A549 treated with AZD9567 at 1 μM for 4 hours (cell line): ENCODE results near the gene CDKN2D. TPM values are rescaled to one million over a fixed set of nuclear protein-coding genes. Genes with fewer than 3 reads are reported as not detected.

Experiments used
- total RNA-seq: library from RNA; stranded (reverse); fragments of 200-300 nt; extraction: Qiagen RNA extraction; gene quantifications from 5 replicates; pipeline ENCODE4 v1.2.3, GENCODE V29; 2022; ENCODE audit not compliant: insufficient read depth

CDKN2D gene
- 2.0 to 8.7 TPM (median 7.2 TPM) in 5 replicates for total RNA-seq

DNA sequence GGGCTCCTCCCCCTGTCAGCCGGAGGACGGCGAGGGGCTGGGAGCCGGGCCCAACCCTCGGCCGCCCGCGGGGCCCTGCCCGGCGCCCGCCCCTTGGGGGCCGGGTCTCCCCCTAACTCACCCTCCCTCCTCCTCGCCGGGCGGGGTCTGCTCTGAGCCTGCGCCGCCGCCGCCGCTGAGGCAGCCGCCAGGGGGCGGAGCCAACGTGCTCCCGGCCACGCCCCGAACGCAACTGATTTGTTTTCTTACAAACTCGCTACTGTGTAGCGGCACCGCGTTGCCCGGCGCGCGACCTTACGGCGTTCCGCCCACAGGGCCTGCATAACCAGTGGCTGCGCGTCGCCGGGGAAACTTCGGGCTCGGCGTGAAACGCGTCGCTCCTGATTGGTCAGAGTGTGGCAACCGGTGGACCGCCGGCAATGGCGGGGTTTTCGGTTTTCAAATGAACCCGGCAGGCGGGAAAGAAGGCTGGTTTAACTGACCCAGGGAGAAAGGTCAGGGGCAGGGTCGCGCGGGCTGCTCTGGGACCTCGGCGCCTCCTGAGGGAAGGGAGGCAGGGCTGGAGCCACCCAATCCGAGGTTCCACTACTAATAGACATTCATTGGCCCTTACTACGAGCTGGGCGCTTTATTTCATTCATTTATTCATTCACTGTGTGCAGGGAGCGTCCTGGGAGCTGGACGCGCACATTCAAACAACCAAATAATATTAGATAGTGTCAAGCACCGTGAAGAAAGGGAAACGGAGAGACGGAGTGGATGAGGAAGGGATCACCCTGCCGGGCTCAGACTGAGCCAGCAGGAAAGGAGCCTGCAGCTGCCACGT lies at the start of gene CDKN2D:
TSS of gene CDKN2D (minus strand) at position 154 of the 826 bp plus-strand sequence. CDS start 326 bp downstream, outside the sequence.

DNA sequence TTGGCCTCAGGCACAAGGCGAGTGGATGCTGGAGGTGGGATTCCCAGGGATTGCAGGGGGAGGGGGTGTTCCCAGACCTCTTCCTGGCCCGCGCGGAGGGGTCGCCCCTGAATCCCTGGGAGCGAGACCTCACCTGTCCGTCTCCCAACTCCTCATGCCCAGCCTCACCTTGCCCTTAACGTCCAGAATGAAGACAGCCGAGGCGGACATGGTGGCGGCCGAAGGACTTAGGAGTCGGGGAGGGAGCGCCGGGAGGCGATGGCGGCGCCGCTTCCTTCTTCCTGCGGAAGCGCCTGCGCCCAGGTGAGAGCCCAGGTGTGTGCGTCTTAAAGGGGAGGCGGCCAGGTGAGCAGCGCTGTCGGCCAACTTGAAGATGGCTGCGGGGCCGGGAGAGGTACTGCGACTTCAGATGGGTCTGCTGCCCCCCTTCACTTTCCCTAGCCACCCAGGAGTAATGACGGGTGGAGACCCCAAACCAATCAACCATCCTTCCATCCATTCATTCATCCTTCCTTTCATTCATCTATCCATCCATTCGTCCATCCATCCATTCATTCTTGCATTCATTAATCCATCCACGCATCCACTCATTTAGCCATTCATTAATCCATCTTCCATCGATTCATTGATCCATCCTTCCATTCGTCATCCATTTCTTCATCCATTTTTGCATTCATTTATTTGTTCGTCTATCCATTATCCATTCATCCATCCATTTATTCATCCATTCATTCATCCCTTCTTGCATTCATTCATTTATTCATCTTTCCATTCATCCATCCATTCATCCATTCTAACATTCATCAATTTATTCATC lies 18.5 kb upstream of the CDKN2D start, which contains the start of gene AP1M2:
TSS of gene AP1M2 (minus strand) at position 291 of the 817 bp plus-strand sequence. CDS start at position 210, 81 bp downstream.

DNA sequence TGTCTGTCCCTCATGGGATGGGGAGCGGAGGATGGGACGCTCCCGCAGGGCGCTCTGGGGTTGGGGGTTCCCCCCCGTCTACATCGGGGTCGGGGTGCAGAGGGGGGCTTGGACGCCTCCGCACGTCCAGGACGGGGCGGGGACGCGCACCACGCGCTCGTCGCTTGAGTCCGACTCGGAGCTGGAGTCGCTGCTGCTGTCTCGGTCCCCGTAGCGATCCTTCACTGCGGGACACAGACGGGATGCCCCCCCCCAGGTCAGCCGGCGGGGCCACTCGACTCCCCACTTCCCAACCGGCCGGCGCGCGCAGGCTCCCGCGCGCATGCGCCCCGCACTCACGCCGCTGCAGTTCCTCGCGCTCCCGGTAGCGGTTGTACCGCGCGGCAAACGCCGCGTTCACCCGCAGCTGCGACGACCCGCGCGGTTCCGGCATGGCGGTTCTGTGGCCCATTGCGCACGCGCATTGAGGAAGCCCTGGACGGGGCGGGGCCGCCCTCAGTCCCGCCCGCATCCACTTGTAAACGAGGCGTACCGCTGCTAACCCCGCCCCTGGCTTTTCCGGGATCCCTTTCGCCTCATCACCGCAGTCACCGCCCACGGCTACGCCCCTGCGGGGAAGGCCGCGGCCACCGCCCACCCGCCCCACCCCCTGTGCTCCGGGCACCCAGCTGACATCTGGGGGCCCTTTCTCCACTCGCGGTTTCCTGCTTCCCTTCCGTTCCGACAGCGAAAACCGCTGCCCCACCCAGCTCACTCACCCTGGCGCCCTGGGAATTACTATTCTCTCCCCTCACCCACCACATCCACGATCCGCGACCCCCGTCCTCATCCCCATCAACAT lies 3.0 kb downstream of the CDKN2D start, which contains the start of gene KRI1:
TSS of gene KRI1 (minus strand) at position 444 of the 841 bp plus-strand sequence. CDS start at position 433, 11 bp downstream.

DNA sequence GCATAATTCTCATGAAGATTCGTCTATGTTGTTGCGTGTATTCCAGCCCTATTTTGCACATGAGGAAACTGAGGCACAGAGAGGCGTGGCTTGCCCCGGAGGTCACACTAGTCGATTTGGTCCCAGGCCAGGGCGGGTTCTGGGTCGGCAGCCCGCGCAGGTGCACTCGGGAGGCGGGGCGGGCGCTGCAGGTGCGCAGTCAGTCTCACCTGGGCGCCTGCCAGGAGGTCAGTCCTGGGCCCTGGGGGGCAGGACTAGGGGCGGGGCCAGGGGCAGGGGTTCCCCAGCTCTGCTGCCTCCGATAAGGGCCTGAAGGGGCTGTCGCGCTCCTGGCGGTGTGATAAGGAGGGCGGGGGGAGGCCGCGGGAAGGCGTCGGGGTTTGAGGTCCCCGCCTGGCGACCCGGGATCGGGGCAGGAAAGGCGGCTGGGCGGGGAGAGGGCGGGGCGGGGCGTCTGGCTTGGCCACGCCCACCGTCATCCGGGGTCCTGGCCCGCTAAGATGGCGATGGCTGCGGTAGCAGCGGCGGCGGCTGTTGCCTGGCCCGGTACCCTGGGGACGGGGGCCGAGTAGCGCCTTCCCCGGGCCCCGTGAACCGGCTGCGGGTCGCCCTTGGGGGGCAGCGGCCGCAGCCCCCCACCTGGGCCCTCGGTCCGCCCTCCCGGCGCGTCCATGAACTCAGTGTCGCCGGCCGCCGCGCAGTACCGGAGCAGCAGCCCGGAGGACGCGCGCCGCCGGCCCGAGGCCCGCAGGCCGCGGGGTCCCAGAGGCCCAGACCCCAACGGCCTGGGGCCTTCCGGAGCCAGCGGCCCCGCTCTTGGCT lies 25.1 kb downstream of the CDKN2D start, which contains the start of gene ATG4D:
TSS of gene ATG4D (plus strand) at position 485 of the 822 bp plus-strand sequence. CDS start at position 672, 187 bp downstream.

DNA sequence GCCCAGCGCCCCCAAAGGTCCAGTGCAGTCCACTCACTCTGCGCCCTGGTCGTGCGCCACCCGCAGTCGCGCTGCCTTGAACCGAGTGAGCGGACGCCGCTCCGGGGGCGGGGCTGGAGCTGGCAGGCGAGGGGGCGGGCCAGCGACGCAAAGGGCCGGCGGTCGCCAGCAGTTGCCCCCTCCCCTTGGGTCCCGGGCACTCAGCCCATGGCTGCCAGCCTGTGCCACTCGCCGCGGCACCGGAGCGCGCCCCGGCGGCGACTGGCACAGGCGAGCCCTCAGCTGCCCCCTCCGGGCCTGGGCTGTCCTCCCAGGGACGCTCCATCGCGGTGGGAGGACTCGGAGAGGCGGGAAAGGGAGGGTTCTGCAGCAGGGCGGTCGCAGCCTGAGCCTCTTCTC lies 51.4 kb downstream of the CDKN2D start, which contains the start of gene S1PR5:
TSS of gene S1PR5 (minus strand) at position 87 of the 399 bp plus-strand sequence. CDS start 2,436 bp downstream, outside the sequence.

Other genes with a start within 250 kb of the CDKN2D start
- 20.7 to 30.9 TPM (median 30.4 TPM) in 5 replicates for gene RAVER1, start 235.4 kb downstream of the CDKN2D start, total RNA-seq
- 7.2 to 9.2 TPM (median 9.2 TPM) in 5 replicates for gene ICAM3, start 229.4 kb downstream of the CDKN2D start, total RNA-seq
- 27.8 to 50.4 TPM (median 45.6 TPM) in 5 replicates for gene TYK2, start 188.4 kb downstream of the CDKN2D start, total RNA-seq
- 140 to 202 TPM (median 189 TPM) in 5 replicates for gene CDC37, start 165.4 kb downstream of the CDKN2D start, total RNA-seq
- 2.5 to 4.2 TPM (median 3.8 TPM) in 5 replicates for gene PDE4A, start 148.4 kb downstream of the CDKN2D start, total RNA-seq
- gene KEAP1, start 65.6 kb downstream of the CDKN2D start, total RNA-seq = 48.2 to 57.6 TPM (median 51.6 TPM) in 5 replicates
- gene S1PR5, start 51.5 kb downstream of the CDKN2D start, total RNA-seq = 1.5 to 2.4 TPM (median 1.9 TPM) in 5 replicates
- 21.6 to 27.9 TPM (median 22.2 TPM) in 5 replicates for gene ATG4D, start 25.1 kb downstream of the CDKN2D start, total RNA-seq
- 17.0 to 19.5 TPM (median 17.9 TPM) in 5 replicates for gene KRI1, start 3.0 kb downstream of the CDKN2D start, total RNA-seq
- gene AP1M2, start 18.3 kb upstream of the CDKN2D start, total RNA-seq = 12.1 to 49.7 TPM (median 42.2 TPM) in 5 replicates
- gene SLC44A2, start 56.6 kb upstream of the CDKN2D start, total RNA-seq = 5.9 to 23.2 TPM (median 7.5 TPM) in 5 replicates
- gene ILF3, start 85.4 kb upstream of the CDKN2D start, total RNA-seq = 133 to 177 TPM (median 167 TPM) in 5 replicates
- 34.5 to 41.7 TPM (median 37.3 TPM) in 5 replicates for gene QTRT1, start 132.5 kb upstream of the CDKN2D start, total RNA-seq
- gene DNM2, start 149.1 kb upstream of the CDKN2D start, total RNA-seq = 47.4 to 60.0 TPM (median 56.2 TPM) in 5 replicates